ENCODE results near the gene BAHCC1.

GRCh38 chr17:81426393-81427172 lies 31.3 kb downstream of the BAHCC1 start:
- TF ChIP-seq SUZ12 (IDR thresholded peaks at IDR 0.05; ENCODE audit: extremely low read depth, insufficient read depth, insufficient read length) (no peak), ZNF274 (IDR thresholded peaks at IDR 0.05; ENCODE audit: low read depth, low read length) (no peak)

Measured in NT2/D1 (cell line).